GM18499 (cell line): ENCODE data around the gene FADS2.

Source experiments
- ATAC-seq: cut with Tn5 transposase; IDR thresholded peaks from one replicate; pipeline ENCODE4 v1.9.1; 2021; ENCODE audit warnings: moderate number of reproducible peaks; ENCODE audit not compliant: insufficient read depth, unreplicated experiment

Gene FADS2

GRCh38 chr11:61842528-61842820, 14.4 kb downstream of the FADS2 start:
- ATAC-seq = no peak

- no peak for ATAC-seq
These were observed 16.9 kb downstream of the FADS2 start for GRCh38 chr11:61844909-61845565.

DNA sequence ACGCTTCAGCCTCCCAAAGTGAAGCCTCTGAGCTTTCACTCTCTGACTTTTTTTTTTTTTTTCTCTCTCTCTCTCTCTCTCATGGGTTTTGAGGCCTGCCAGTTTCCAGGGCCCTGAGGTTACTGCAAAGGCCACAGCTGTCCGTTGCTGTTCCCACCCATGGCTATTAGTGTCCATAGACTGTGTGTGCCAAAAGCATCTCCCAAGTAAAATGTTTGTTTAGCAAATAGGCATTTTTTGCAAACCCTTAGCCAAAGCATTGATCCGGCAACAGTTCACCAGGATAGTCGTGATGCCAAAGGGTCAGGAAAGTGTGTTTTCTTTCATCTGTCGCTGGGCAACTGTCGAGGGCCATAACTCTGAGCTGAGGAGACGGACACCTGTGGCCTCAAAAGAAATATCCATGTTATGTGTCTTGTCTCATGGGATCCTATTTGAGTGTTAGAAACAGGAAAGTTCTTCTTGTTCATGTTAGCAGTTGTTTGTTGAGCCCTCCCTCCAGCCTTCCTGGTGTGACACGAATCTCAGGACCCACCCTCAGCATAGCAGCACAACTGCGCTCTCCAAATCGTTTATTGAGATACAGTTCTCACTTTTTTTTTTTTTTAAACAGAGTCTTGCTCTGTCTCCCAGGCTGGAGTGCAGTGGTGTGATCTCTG, 18.4 kb downstream of the FADS2 start:
- no peak for ATAC-seq

DNA sequence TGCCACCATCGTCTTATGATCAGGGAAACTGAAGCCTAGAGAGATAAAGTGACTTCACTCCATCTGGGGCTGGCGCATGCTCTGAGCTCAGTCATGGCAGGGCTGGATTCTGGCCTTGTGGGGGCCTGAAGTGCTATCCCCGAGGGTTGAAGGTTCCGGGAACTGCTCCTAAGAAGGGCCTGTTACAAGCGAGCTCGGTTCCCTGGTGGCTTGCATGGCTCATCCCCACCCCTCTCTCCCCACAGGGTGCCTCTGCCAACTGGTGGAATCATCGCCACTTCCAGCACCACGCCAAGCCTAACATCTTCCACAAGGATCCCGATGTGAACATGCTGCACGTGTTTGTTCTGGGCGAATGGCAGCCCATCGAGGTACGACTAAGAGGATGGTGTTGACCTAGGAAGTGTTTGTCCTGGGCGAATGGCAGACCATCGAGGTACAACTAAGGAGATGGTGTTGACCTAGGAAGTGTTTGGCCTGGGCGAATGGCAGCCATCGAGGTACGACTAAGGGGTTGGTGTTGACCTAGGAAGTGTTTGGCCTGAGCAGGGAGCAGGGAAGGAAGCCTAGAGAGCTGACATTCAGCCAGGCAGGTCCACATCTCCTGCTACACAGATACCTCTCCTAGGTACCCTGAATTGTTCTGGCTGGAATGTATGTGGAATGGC, 19.9 kb downstream of the FADS2 start:
- no peak for ATAC-seq

- ATAC-seq = no peak
These were observed 20.5 kb downstream of the FADS2 start for GRCh38 chr11:61848631-61849030.

DNA sequence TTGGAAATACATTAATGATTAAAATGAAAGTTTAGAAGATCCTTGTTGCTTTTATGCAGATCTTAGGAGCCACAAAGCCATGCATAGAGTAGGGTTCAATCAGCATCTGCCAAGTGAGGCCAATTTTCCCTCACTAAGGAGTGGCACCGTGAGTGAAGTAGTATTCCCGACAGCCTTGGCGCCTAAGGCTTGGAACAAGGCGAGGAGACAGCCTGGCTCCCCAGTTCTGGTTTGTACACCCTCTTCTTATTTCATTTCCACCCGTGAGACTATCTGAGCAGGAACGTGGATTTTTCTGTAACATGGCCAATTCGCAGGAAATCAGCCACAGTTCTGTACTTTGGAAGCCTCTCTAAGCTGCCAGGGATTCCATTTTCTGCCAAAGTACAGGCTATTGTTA, 22.6 kb downstream of the FADS2 start:
- no peak for ATAC-seq

GRCh38 chr11:61851113-61851899, 23.2 kb downstream of the FADS2 start:
- no peak for ATAC-seq

GRCh38 chr11:61851900-61852295, 23.8 kb downstream of the FADS2 start:
- no peak for ATAC-seq

DNA sequence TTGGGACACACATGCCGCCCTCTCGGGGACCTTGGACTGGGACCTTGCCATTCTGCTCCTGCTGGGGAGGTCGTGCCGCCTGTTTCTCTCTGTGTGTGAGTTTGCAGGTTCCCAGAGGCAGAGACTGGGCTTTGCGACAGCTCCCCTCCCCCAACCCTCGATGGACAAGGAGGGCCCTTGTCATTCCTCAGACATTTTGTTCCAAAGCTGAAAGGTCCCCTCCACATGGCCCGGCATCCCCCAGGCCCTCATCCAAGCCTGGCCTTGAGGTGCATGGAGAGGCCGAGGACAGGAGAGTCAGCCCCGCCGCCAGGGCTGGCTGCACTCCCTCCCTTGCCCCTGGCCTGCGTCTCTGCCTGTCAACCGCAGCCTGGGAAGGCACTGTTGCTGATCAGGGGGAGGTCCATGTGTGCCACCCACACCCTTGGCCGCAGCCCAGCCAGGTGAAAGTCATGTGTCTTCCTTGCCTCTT, 25.6 kb downstream of the FADS2 start:
- no peak for ATAC-seq

DNA sequence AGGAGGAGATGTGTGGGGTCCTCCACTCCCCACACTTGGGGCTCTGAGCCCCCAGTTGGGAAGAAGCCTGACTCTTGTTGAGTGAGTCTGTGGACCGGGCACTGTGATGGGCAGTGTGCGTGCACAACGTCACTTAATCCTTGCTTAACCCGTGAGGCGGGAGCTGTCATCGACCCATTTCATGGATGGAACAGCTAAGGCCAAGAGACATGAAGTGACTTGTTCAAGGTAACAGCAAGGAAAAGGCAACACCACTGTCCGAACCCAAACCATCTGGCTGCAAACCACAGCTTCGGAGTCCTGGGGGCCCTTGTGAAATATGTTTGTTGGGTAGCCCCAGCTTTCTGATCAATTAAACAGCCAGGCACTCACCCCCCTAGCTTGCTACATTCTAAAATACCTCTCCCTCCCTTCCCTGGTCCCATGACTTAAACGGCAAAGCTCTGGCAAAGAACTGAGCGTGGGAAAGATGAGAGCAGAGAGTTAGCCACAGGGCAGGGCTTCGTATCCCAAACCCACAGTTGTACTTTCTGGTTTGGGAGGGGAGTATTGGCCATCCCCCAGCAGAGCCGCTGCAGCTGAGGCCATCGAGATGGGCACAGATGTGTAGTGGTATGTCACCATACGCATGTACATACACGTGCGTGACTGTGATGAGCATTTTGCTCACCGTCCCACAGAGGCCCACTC, 26.3 kb downstream of the FADS2 start:
- no peak for ATAC-seq

DNA sequence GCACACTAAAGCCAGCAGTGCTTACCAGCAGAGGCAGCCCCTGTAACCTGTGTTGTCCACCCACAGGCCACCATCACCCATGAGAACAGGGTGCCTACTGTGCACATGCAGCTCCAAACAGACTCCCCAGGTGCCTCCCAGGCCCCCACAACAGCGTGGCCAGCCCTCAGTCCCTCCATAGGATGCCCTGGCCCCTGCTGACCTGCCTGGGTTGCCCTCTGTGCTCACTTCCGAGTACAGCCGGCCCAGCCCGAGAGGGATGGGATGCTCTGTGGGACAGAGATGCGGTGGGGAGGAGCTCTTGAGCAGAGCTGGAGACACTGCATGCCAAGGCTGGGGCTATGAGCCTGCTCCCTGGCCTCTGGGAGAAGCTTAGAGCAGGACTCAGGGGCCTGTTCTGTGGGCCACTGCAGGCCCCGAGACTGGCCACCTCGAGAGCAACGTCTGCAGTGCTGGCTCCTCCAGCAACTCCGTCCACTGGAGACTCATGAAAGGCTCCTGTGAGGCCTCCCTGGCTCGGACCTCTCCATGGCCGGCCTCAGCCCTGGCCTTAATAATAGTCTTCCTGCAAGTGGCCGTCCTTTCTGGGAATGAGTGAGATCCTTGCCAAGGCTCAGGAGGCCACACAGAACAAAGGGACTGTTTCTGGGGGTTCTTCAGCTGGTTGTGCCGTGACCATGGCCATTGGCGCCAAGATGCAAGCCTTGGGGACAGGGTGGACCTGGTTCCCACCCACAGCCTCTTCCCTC, 27.0 kb downstream of the FADS2 start:
- no peak for ATAC-seq

GRCh38 chr11:61855939-61856680, 28.0 kb downstream of the FADS2 start:
- ATAC-seq = no peak

DNA sequence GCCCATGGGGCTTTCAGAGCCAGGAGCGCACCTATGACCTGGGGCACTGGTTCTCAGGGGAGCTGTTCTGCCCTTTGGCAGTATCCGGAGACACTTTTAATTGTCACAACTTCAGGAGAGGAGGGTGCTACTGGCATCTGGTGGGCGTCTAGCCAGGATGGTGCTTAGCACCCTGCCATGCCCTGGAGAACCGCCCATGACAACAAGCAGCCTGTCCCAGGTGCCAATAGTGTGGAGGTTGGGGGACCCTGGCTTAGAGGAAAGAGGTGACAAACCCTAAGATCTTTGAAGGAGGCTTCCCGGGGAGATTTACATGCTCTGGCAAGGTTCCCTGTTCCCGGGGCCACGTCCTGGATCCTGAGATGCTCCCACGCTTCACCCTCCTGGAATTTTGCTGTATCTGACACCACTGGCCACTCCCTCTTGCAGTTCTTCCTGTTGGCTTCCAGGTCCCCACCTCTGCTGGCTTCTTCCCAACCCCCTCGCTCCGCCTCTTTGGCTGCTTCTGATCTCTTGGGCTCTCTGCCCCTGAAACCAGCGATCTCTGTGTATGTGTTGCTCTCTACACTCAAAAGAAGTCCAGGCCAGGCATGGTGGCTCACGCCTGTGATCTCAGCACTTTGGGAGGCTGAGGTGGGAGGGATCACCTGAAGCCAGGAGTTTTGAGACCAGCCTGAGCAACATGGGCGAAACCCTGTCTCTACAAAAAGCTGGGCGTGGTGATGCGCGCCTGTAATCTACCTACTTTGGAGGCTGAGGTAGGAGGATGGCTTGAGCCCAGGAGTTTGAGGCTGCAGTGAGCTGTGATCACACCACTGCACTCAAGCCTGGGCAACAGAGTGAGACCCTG, 32.2 kb downstream of the FADS2 start:
- ATAC-seq = no peak

DNA sequence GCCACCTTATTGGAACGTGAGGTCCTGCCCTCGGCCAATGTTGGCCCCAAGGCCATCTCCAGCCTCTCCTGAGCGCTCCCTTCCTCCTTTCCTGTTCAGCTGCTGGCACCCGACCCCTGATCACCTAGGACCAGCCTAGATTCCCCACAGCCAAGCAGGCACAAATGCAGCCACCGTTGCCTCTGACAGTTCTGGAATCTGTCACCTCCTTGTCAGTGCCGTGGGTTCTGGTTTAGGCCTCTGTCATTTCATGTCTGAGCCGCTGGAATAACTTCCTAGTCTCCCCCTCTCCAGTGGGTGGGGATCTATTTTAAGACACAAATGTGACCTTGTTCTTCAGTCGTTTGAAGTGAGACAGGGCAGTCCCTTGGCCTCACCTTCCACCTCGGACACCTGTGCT, 33.5 kb downstream of the FADS2 start:
- ATAC-seq = no peak

GRCh38 chr11:61862714-61863547, 34.8 kb downstream of the FADS2 start:
- no peak for ATAC-seq

GRCh38 chr11:61863548-61864081, 35.5 kb downstream of the FADS2 start:
- no peak for ATAC-seq
